ENCODE results near the gene ACOT11. TPM values are rescaled to one million over a fixed set of nuclear protein-coding genes. Genes with fewer than 3 reads are reported as not detected.

Gene ACOT11
- total and polyA plus RNA-seq, 9 donors: 3.0 to 28.4 (median 14.7) TPM

GRCh38 chr1:54583871-54584270 is 35.8 kb downstream of the ACOT11 start:
- H3K27ac ChIP-seq: no peak overlapping the region
- H3K4me1 ChIP-seq (ENCODE audit: insufficient read depth): peaks cover 21% of the 10 kb centered on the region
- intact Hi-C loops (cut with DNase I): no loop called here
- 61 to 96% (median 88%) methylated on average over 2 of the region's 2 CpGs for WGBS, 3 donors
- DNase-seq: no peak
- H3K9me3 ChIP-seq: no peaks in the 10 kb centered on the region
- H3K4me3 ChIP-seq: no peak overlapping the region
- H3K27me3 ChIP-seq: no peaks in the 10 kb centered on the region
- TF ChIP-seq CTCF (IDR thresholded peaks at IDR 0.05): no peak
- no peak for TF ChIP-seq EP300 (IDR thresholded peaks at IDR 0.05)
- no peak for TF ChIP-seq POLR2A (IDR thresholded peaks at IDR 0.05)
- H3K36me3 ChIP-seq: no peaks in the 10 kb centered on the region

- Histone ChIP-seq H3K4me3 (no peak overlapping the region), H3K4me1 (ENCODE audit: insufficient read depth) (peaks cover 21% of the 10 kb centered on the region), H3K36me3 (no peaks in the 10 kb centered on the region), H3K9me3 (no peaks in the 10 kb centered on the region), H3K27me3 (no peaks in the 10 kb centered on the region), H3K27ac (no peak overlapping the region)
- intact Hi-C loops (cut with DNase I): no loop called here
- TF ChIP-seq EP300 (IDR thresholded peaks at IDR 0.05) (no peak), POLR2A (IDR thresholded peaks at IDR 0.05) (no peak), CTCF (IDR thresholded peaks at IDR 0.05) (no peak)
- 93 to 96% (median 96%) methylated on average over 17 of the region's 17 CpGs for WGBS, 3 donors
- no peak for DNase-seq
These were observed 36.5 kb downstream of the ACOT11 start for GRCh38 chr1:54584575-54584974.

- H3K36me3 ChIP-seq: no peaks in the 10 kb centered on the region
- no peak for DNase-seq
- 85 to 88% (median 85%) methylated on average over 15 of the region's 15 CpGs for WGBS, 3 donors
- no peaks in the 10 kb centered on the region for H3K9me3 ChIP-seq
- H3K27ac ChIP-seq: no peak overlapping the region
- no peaks in the 10 kb centered on the region for H3K27me3 ChIP-seq
- intact Hi-C loops (cut with DNase I): no loop called here
- TF ChIP-seq POLR2A (IDR thresholded peaks at IDR 0.05): no peak
- TF ChIP-seq CTCF (IDR thresholded peaks at IDR 0.05): no peak
- no peak for TF ChIP-seq EP300 (IDR thresholded peaks at IDR 0.05)
- H3K4me3 ChIP-seq: no peak overlapping the region
- H3K4me1 ChIP-seq (ENCODE audit: insufficient read depth): peaks cover 20% of the 10 kb centered on the region
These were observed 37.4 kb downstream of the ACOT11 start for GRCh38 chr1:54585181-54586066.

- H3K27ac ChIP-seq: no peak overlapping the region
- no peaks in the 10 kb centered on the region for H3K36me3 ChIP-seq
- 88 to 92% (median 89%) methylated on average over 2 of the region's 2 CpGs for WGBS, 3 donors
- no peaks in the 10 kb centered on the region for H3K27me3 ChIP-seq
- no peak for DNase-seq
- intact Hi-C loops (cut with DNase I): no loop called here
- TF ChIP-seq EP300 (IDR thresholded peaks at IDR 0.05) (no peak), CTCF (IDR thresholded peaks at IDR 0.05) (no peak), POLR2A (IDR thresholded peaks at IDR 0.05) (no peak)
- H3K4me3 ChIP-seq: no peak overlapping the region
- no peaks in the 10 kb centered on the region for H3K4me1 ChIP-seq (ENCODE audit: insufficient read depth)
- H3K9me3 ChIP-seq: no peaks in the 10 kb centered on the region
These were observed 40.3 kb downstream of the ACOT11 start for GRCh38 chr1:54588377-54588776.

All from ovary (tissue), 9 donors.